ENCODE measurements around the gene SPOPL. TPM values are rescaled to one million over a fixed set of nuclear protein-coding genes. Genes with fewer than 3 reads are reported as not detected.

The SPOPL gene
- polyA plus RNA-seq, 10 donors = 10.8 to 17.4 (median 14.2) TPM

- DNase-seq = no peak
Measured at GRCh38 chr2:138600732-138601457, 99.3 kb downstream of the SPOPL start.

GRCh38 chr2:138601458-138602165 is 100.0 kb downstream of the SPOPL start:
- DNase-seq = no peak

GRCh38 chr2:138602166-138602460 is 100.5 kb downstream of the SPOPL start:
- peak; percentile 25 to 63 (median 43) for DNase-seq

- no peak for DNase-seq
Measured at GRCh38 chr2:138607746-138608145, 106.2 kb downstream of the SPOPL start.

GRCh38 chr2:138609446-138609845 is 107.9 kb downstream of the SPOPL start:
- DNase-seq = no peak

- DNase-seq = no peak
Measured at GRCh38 chr2:138610201-138610953, 108.8 kb downstream of the SPOPL start.

- DNase-seq = no peak
Measured at GRCh38 chr2:138615257-138615656, 113.7 kb downstream of the SPOPL start.

GRCh38 chr2:138617026-138617425 is 115.5 kb downstream of the SPOPL start:
- no peak for DNase-seq

GRCh38 chr2:138618971-138619370 is 117.4 kb downstream of the SPOPL start:
- no peak for DNase-seq

- DNase-seq = peak in 2 of 3 donors; percentile 23 to 31
Measured at GRCh38 chr2:138620431-138620830, 118.9 kb downstream of the SPOPL start.

- no peak for DNase-seq
Measured at GRCh38 chr2:138621139-138621538, 119.6 kb downstream of the SPOPL start.

- no peak for DNase-seq
Measured at GRCh38 chr2:138622613-138623012, 121.0 kb downstream of the SPOPL start.

All from muscle of back (tissue), 11 donors.